ENCODE data around the gene TENM4. TPM values are rescaled to one million over a fixed set of nuclear protein-coding genes. Genes with fewer than 3 reads are reported as not detected.

Gene TENM4
- polyA plus RNA-seq, 1 donor from 2014 or later, result 16.8 TPM

DNA sequence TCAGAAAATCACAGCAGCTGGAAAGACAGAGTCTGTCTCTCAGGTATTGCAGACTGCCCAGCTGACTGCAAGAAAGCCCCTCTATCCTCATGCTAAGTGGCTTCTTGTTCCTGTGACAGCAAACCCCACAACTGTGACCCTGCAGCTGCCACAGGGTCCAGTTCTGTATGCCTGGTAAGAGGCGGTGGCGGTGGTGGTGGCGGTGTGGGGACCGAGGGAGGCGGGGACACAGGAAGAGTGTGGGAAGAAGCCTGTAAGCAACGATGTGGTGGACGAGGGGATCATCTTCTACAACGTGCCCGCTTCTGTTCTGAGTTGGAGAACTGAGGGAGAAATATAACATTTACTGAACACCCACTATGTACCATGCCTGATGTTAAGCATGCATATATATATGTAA, 112.4 kb downstream of the TENM4 start:
- no peak overlapping the region for H3K4me2 ChIP-seq (ENCODE audit: low read length)
- no peak overlapping the region for H2AFZ ChIP-seq (ENCODE audit: low read depth, low read length)
- peaks cover 4% of the 10 kb centered on the region for H3K79me2 ChIP-seq (replicated peaks; ENCODE audit: insufficient read depth, low read length)
- no peaks in the 10 kb centered on the region for H3F3A ChIP-seq (ENCODE audit: insufficient read depth, low read length, poor library complexity, severe bottlenecking)
- H3K9ac ChIP-seq (ENCODE audit: low read length), result no peak overlapping the region
- no peak overlapping the region for H3K4me3 ChIP-seq (ENCODE audit: low read length)
- H3K27ac ChIP-seq (ENCODE audit: low read length), result no peak overlapping the region
- H3K27me3 ChIP-seq (ENCODE audit: insufficient read depth, low read depth, low read length), result no peaks in the 10 kb centered on the region
- H4K20me1 ChIP-seq (ENCODE audit: insufficient read depth), result no peaks in the 10 kb centered on the region
- no peaks in the 10 kb centered on the region for H3K36me3 ChIP-seq (ENCODE audit: insufficient read depth, low read length)
- no peak for TF ChIP-seq TAF1 (IDR thresholded peaks at IDR 0.05; ENCODE audit: low read depth)
- TF ChIP-seq RAD21 (conservative IDR thresholded peaks at IDR 0.05), result no peak
- TF ChIP-seq SMC3 (conservative IDR thresholded peaks at IDR 0.05; ENCODE audit: poor library complexity), result no peak
- TF ChIP-seq EZH2 (IDR thresholded peaks at IDR 0.05; ENCODE audit: borderline replicate concordance, insufficient read depth, low read length, poor library complexity, severe bottlenecking), result no peak
- no peak for TF ChIP-seq MXI1 (conservative IDR thresholded peaks at IDR 0.05; ENCODE audit: poor library complexity, severe bottlenecking)
- TF ChIP-seq, protein P1, sequence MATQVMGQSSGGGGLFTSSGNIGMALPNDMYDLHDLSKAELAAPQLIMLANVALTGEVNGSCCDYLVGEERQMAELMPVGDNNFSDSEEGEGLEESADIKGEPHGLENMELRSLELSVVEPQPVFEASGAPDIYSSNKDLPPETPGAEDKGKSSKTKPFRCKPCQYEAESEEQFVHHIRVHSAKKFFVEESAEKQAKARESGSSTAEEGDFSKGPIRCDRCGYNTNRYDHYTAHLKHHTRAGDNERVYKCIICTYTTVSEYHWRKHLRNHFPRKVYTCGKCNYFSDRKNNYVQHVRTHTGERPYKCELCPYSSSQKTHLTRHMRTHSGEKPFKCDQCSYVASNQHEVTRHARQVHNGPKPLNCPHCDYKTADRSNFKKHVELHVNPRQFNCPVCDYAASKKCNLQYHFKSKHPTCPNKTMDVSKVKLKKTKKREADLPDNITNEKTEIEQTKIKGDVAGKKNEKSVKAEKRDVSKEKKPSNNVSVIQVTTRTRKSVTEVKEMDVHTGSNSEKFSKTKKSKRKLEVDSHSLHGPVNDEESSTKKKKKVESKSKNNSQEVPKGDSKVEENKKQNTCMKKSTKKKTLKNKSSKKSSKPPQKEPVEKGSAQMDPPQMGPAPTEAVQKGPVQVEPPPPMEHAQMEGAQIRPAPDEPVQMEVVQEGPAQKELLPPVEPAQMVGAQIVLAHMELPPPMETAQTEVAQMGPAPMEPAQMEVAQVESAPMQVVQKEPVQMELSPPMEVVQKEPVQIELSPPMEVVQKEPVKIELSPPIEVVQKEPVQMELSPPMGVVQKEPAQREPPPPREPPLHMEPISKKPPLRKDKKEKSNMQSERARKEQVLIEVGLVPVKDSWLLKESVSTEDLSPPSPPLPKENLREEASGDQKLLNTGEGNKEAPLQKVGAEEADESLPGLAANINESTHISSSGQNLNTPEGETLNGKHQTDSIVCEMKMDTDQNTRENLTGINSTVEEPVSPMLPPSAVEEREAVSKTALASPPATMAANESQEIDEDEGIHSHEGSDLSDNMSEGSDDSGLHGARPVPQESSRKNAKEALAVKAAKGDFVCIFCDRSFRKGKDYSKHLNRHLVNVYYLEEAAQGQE (IDR thresholded peaks at IDR 0.05; ENCODE audit: borderline replicate concordance), result no peak
- no peak for TF ChIP-seq POLR2AphosphoS5 (IDR thresholded peaks at IDR 0.05)
- no peak for TF ChIP-seq EP300 (conservative IDR thresholded peaks at IDR 0.05; ENCODE audit: poor library complexity, severe bottlenecking)
- TF ChIP-seq, protein P2, sequence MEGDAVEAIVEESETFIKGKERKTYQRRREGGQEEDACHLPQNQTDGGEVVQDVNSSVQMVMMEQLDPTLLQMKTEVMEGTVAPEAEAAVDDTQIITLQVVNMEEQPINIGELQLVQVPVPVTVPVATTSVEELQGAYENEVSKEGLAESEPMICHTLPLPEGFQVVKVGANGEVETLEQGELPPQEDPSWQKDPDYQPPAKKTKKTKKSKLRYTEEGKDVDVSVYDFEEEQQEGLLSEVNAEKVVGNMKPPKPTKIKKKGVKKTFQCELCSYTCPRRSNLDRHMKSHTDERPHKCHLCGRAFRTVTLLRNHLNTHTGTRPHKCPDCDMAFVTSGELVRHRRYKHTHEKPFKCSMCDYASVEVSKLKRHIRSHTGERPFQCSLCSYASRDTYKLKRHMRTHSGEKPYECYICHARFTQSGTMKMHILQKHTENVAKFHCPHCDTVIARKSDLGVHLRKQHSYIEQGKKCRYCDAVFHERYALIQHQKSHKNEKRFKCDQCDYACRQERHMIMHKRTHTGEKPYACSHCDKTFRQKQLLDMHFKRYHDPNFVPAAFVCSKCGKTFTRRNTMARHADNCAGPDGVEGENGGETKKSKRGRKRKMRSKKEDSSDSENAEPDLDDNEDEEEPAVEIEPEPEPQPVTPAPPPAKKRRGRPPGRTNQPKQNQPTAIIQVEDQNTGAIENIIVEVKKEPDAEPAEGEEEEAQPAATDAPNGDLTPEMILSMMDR (IDR thresholded peaks at IDR 0.05; ENCODE audit: poor library complexity, severe bottlenecking), result no peak
- no peaks in the 10 kb centered on the region for H3K9me3 ChIP-seq (ENCODE audit: low read length)
- no peaks in the 10 kb centered on the region for H3K9me2 ChIP-seq (ENCODE audit: insufficient read depth, low read length)

DNA sequence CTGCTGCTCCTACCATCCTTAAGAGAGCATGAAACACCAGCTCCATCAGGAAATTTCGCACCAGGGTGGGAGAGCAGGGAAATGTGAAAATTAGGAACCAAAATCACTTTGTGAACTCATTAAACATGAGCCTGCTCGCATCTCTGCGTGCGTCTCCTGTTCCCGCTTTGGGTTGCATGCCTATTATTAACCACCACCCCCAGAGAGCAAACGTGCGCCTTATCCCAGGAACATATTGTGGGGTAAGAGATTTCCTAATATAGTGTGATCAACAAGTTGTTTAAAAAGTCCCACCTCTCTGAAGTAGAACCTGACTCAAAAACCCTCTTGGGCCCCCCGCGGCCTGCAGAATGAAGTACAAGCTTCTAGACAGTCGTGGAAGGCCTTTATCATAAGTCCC, 115.0 kb downstream of the TENM4 start:
- H3K4me3 ChIP-seq (ENCODE audit: low read length), result no peak overlapping the region
- peaks cover 6% of the 10 kb centered on the region for H3K79me2 ChIP-seq (replicated peaks; ENCODE audit: insufficient read depth, low read length)
- H3K9ac ChIP-seq (ENCODE audit: low read length), result no peak overlapping the region
- H3K27me3 ChIP-seq (ENCODE audit: insufficient read depth, low read depth, low read length), result no peaks in the 10 kb centered on the region
- no peaks in the 10 kb centered on the region for H3K36me3 ChIP-seq (ENCODE audit: insufficient read depth, low read length)
- H3K9me3 ChIP-seq (ENCODE audit: low read length), result no peaks in the 10 kb centered on the region
- no peaks in the 10 kb centered on the region for H4K20me1 ChIP-seq (ENCODE audit: insufficient read depth)
- no peaks in the 10 kb centered on the region for H3F3A ChIP-seq (ENCODE audit: insufficient read depth, low read length, poor library complexity, severe bottlenecking)
- no peak overlapping the region for H3K27ac ChIP-seq (ENCODE audit: low read length)
- TF ChIP-seq TAF1 (IDR thresholded peaks at IDR 0.05; ENCODE audit: low read depth) (no peak), RAD21 (conservative IDR thresholded peaks at IDR 0.05) (no peak), EP300 (conservative IDR thresholded peaks at IDR 0.05; ENCODE audit: poor library complexity, severe bottlenecking) (no peak), POLR2AphosphoS5 (IDR thresholded peaks at IDR 0.05) (no peak), SMC3 (conservative IDR thresholded peaks at IDR 0.05; ENCODE audit: poor library complexity) (no peak), MXI1 (conservative IDR thresholded peaks at IDR 0.05; ENCODE audit: poor library complexity, severe bottlenecking) (no peak), EZH2 (IDR thresholded peaks at IDR 0.05; ENCODE audit: borderline replicate concordance, insufficient read depth, low read length, poor library complexity, severe bottlenecking) (no peak)
- TF ChIP-seq, protein P1 (IDR thresholded peaks at IDR 0.05; ENCODE audit: borderline replicate concordance), result no peak
- TF ChIP-seq, protein P2 (IDR thresholded peaks at IDR 0.05; ENCODE audit: poor library complexity, severe bottlenecking), result no peak
- no peak overlapping the region for H3K4me2 ChIP-seq (ENCODE audit: low read length)
- no peak overlapping the region for H2AFZ ChIP-seq (ENCODE audit: low read depth, low read length)
- H3K9me2 ChIP-seq (ENCODE audit: insufficient read depth, low read length), result no peaks in the 10 kb centered on the region
